Measurements from ENCODE around the gene S100A3.
A peak's percentile ranks its signal among the peaks of the same experiment; 100 is the strongest.
"Not testable (repeated sequence)": the region's sequence is repeated elsewhere in the genome, so short reads cannot be mapped to it uniquely, and the experiment has no call there.

Gene S100A3

GRCh38 chr1:153534226-153534924, 14.7 kb downstream of the S100A3 start:
- no peak for DNase-seq

GRCh38 chr1:153533689-153534201, 15.3 kb downstream of the S100A3 start:
- no peak for DNase-seq

DNA sequence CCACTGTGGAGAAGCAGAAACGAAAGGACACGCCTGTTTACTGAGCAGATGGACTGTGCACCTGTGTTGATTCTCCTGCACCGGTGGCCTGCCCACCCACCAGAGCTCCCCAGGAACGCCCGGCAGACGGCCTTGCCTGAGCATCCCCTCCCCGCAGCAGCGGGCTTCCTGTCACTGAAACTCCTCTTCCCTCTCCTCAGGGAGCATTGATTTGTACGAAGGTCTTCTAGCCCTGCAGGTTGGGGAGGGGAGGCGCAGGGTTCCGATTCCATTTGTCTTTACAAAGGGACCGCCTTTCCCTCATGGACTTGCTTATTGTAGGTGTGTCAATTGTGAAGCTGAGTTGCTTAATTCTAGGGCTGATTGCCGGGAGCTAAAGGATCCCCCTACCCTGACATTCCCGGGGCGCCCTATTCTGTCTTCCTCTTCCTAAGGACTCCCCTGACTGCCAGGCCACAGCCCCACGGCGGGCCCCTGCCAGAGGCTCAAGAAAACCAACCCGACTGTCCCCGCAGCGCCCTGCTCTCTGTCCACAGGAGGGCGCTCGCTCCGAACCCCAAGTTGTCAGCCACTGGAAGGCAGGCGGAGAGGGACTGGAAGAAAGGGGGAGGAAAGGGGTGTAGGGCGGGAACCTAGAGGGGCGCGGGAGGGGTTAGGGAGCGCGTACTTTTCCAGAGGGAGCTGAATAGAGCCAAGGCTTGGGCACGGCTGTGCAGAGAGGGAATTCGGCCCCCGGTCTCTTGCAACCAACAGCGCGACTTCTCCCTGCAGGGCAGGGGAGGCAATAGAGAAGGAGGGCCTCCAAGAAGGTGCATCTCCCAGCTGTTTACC, 16.1 kb downstream of the S100A3 start:
- peak; percentile 39 for DNase-seq

DNA sequence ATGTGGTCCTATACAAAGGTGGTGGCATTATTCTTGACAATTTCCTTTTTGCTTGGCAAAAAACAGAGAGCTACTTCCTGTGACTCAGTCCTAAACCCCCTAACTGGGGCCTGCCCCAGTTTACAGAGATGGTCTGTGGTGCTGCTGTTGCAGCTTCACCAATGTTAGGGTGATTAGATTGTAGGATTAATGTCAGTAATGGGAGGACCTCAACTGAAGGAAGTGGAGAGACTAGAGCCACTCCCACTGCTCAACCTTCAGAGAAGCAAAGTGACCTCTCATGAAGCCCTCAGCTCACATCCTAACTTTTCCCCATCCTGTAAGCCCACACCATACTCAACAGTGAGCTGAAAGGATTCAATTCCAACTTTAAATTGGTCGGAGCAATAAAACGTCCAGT, 16.9 kb downstream of the S100A3 start:
- DNase-seq = no peak

DNA sequence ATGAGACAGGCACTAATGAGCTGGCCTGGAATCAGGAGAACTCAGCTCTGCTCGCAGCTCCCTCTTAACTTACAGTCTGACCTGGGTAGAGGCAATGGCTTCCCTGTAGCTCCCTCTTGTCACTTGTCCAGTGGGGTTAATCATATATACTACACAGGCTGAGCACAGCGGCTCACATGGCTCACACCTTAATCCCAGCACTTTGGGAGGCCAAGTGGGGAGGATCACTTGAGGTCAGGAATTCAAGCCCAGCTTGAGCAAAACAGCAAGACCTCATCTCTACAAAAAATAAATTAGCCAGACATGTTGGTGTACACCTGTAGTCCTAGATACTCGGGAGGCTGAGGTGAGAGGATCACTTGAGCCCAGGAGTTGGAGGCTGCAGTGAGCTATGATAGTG, 17.4 kb downstream of the S100A3 start:
- no peak for DNase-seq

DNA sequence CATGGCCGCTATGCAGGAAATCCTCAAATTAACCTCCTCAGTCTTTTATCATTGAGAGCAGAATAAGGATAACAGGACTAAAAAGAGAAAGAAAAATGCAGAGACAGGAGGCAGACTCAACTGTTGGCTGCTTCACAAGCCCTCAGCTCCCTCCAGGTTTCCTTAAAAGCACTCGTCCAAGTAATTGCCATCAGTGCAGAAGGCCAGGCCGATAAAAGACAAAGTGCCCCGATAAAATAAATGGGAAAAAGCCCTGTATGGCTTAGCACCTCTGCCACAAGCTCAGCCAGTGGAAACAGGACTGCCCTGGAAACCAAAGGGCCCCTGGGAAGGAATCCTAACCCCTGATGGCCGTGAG, 21.4 kb downstream of the S100A3 start:
- no peak for DNase-seq

DNA sequence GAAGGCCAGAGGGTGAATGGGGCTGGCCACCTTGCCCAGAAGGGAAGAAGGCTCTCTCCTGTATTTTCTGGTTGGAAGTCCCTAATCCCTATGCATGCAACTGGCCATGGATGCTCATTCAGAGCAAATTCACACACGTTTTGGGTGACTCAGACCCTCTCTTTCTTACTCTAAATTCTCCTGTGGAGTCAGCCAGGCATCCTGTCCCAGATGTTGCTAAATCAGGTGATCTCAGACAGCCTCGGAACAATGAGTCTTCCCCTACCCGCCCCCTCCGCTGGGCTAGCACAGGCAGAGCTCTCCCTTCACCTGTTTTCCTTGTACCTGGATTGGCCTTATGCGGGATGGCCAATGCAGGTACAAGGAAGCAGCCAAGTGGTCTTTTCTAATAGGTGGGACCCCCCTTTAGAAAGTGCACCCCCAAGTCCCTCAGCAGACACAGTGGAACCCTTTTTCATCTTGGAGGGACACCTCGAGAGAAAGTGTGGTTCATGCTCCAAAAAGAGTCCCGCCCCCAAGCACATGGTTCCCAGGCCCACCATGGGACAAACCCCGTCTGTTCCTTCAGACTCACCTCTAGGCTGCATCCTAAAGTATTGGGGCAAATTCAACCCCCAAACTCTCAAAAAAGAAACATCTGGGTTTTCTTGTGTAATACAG, 21.9 kb downstream of the S100A3 start:
- no peak for DNase-seq

GRCh38 chr1:153526132-153526543, 22.9 kb downstream of the S100A3 start:
- no peak for DNase-seq

GRCh38 chr1:153525088-153525728, 23.9 kb downstream of the S100A3 start:
- DNase-seq = no peak

DNA sequence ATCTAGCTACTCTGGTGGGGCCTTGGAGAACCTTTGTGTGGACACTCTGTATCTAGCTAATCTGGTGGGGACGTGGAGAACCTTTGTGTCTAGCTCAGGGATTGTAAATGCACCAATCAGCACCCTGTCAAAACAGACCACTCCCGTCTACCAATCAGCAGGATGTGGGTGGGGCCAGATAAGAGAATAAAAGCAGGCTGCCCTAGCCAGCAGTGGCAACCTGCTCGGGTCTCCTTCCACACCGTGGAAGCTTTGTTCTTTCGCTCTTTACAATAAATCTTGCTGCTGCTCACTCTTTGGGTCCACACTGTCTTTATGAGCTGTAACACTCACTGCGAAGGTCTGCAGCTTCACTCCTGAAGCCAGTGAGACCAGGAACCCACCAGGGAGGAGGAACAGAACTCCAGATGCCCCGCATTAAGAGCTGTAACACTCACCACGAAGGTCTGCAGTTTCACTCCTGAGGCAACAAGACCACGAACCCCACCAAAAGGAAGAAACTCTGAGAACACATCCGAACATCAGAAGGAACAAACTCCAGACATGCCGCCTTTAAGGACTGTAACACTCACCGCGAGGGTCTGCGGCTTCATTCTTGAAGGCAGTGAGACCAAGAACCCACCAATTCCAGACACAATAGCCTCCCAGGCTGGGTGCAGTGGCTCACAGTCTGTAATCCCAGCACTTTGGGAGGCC, 26.6 kb downstream of the S100A3 start:
- DNase-seq = not testable (repeated sequence)

DNA sequence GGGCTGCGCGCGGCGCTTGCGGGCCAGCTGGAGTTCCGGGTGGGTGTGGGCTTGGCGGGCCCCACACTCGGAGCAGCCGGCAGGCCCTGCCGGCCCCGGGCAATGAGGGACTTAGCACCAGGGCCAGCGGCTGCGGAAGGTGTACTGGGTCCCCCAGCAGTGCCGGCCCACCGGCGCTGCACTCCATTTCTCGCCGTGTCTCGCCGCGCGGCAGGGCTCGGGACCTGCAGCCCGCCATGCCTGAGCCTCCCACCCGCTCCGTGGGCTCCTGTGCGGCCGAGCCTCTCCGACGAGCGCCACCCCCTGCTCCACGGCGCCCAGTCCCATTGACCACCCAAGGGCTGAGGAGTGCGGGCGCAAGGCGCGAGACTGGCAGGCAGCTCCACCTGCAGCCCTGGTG, 27.2 kb downstream of the S100A3 start:
- not testable (repeated sequence) for DNase-seq

DNA sequence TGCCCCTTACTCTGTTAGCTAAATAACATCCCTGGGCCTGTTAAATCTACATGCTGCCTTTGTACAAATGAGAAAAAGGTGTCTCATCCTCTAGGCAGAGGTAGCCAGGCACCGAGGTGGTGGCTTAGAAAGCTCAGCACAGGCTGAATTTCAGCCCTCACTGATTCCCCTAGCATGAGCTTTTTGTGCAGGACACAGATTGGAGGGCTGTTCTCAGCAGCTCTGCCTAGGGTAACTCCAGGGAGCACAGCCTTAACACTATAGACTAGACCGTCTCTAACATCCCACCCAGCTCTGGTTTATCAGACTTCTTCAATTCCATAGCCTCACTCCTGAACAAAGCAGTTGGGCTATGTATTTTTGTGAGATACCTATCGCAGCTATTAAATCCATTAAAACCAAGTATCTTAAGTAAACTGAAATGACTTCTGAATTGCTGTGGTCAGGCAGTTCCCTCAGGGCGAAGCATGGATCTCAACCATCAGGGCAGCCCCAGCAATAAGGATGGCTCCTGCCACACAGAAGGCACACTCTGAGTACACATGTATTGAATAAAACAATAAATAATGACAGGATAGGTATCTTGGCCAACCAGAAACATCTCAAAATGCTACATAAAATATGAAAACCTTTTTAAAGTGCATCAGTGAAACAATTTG, 28.1 kb downstream of the S100A3 start:
- no peak for DNase-seq

DNA sequence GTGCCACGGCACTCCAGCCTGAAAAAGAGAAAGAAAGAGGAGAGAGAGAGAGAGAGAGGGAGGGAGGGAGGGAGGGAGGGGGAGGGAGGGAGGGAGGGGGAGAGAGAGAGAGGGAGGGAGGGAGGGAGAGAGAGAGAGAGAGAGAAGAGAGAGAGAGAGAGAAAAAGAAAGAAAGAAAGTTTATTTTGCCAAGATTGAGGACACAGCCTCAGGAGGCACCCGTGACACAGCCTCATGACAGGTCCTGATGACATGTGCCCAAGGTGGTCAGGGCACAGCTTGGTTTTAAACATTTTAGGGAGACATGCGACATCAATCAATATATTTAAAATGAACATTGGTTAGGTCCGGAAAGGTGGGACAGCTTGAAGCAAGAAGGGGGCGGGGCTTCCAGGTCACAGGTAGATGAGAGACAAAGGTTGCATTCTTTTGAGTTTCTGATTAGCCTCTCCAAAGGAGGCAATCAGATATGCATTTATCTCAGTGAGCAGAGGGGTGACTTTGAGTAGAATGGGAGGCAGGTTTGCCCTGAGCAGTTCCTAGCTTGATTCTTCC, 28.8 kb downstream of the S100A3 start:
- not testable (repeated sequence) for DNase-seq

GRCh38 chr1:153519242-153519641, 29.8 kb downstream of the S100A3 start:
- no peak for DNase-seq

DNA sequence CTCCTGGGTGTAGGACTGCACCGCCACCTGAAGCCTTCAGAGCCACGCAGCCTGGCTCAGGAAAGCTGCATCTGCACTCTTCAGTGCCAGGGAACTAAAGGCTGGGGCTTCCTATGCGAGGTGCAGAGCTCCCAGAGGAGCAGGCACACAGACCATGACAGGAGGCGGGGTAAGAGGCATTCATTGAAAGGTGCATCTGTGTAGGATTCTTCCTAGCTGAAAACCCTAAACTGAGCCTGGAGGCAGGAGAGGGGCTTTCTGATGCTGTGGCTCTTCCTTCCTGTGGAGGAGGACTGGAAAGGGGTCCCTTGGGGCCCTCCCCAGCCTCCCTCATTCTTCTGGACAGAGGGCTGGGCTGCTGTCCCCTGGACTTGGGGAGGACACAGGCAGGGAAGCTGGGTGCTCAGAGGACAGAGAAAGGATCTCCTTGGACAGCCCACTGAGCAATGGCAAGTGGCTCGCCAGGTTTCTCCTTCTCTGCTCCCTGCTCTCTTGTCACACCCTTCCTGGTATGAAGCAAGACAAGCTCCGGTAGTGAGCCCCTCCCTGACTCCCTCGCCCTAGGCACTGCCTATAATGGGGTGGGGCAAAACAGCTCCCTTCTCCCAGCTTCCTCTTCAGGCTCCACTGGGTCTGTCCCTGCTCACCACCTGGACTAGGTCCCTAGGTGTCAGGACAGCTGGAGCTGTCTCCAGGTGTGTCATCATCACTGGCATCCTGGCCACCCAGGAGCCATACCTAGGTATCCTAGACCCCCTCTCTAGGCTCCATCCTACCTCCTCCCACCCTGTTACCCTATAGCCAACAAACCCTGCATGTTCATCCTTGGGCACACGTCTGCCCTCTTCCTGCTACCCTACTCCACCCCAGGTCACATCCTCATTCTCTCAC, 33.3 kb downstream of the S100A3 start:
- DNase-seq = no peak

- DNase-seq = no peak
Measured at GRCh38 chr1:153513666-153514065, 35.4 kb downstream of the S100A3 start.

DNA sequence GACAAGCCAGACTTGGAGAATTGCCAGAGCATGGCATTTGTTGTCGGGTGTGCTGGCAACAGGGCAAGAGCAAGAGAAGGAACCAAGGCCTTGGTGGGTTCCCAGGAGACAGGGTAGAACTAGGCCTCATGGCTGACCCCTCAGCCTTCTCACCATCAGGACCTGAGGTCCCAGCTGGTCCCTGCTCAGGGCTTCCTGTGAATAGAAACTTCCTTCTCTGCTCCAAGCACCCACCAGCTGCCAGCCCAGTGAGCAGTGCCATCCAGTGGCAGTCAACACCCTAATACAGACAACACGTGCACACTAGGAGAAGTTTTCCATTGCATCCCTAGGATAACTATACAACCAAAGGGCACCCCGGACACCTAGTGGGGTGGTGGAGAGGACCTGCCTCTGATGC, 36.0 kb downstream of the S100A3 start:
- DNase-seq = no peak

DNA sequence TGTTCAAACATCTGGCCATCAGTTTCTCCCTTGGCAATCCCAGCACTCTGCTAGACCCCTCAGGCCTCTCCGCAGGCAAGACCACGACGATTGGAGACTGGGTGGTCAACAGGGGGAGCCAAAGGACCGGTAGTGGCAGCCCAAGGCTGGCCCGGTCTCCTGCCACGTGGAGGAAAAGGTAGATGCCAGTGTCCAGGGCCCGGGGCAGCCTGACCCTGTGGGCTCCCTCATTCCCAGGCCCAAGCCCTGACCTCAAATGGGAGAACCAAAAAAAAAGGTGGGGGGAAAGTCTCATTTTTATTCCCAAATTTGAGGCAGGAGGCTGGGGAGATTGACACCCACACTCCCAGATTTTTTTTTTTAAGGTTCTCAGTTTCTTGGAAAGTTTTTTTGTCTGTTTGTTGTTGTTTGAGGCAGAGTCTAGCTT, 38.1 kb downstream of the S100A3 start:
- DNase-seq = peak; percentile 22

- no peak for DNase-seq
Measured at GRCh38 chr1:153509729-153510354, 39.2 kb downstream of the S100A3 start.

DNA sequence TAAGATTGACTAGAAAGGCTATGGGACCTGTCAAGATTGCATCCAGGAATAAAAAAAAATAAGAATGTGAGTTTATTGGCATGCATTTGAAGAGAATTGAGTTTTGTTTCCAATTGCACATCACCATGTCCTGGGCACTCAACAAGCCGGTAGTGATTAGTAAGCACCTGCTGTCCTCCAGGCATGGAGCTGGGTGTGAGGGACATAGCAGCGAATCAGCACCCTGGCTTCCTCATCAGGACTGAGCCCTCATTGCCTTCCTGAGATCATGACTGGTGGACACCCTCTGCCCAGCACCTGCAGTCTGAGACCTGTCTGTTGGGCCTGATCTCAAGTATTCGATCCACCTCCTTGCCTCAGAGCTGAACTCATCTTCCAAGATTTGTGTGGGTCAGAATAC, 40.0 kb downstream of the S100A3 start:
- no peak for DNase-seq
